GM18507 (cell line): ENCODE measurements around the gene SPG11.
"Not testable (repeated sequence)": the region's sequence is repeated elsewhere in the genome, so short reads cannot be mapped to it uniquely, and the experiment has no call there.

Experiments
- DNase-seq: peaks from one replicate; pipeline ENCODE4 v3.0.0; 2011; ENCODE audit warnings: low read depth; ENCODE audit not compliant: insufficient read length; ENCODE audit errors: extremely low spot score
- FAIRE-seq: peaks from 2 replicates; lab custom pipeline; 2011; peaks lifted over from hg19 to GRCh38; lab: Jason Lieb, UNC

SPG11 gene

GRCh38 chr15:44580105-44580504 lies 83.4 kb downstream of the SPG11 start:
- FAIRE-seq (no peak), DNase-seq (no peak)

- no peak for FAIRE-seq
- no peak for DNase-seq
Observed at GRCh38 chr15:44574734-44575133, 88.7 kb downstream of the SPG11 start.

- no peak for FAIRE-seq
- no peak for DNase-seq
Observed at GRCh38 chr15:44573386-44573785, 90.1 kb downstream of the SPG11 start.

DNA sequence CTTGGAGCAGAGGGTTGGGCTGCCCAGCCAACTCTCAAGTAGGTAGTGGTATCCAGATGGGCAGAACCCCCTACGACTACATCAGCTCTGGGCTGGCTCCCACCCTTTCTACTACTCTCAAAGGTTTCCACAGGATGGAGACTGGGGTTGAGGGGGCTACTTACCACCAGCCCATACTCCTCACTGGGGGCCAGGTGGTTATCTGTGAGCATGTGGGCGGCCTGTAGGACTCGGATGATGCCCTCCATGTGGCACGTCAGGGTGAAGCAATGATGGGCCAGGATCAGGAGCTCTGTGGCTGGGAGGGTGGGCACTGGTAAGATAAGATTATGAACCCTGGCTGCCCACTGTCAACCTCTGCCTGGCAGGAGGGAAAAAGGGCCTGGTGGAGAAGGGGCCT lies 93.1 kb downstream of the SPG11 start:
- FAIRE-seq (no peak), DNase-seq (no peak)

- no peak for FAIRE-seq
- DNase-seq, result no peak
Observed at GRCh38 chr15:44569316-44569715, 94.1 kb downstream of the SPG11 start.

- DNase-seq (no peak), FAIRE-seq (no peak)
Observed at GRCh38 chr15:44568338-44568737, 95.1 kb downstream of the SPG11 start.

DNA sequence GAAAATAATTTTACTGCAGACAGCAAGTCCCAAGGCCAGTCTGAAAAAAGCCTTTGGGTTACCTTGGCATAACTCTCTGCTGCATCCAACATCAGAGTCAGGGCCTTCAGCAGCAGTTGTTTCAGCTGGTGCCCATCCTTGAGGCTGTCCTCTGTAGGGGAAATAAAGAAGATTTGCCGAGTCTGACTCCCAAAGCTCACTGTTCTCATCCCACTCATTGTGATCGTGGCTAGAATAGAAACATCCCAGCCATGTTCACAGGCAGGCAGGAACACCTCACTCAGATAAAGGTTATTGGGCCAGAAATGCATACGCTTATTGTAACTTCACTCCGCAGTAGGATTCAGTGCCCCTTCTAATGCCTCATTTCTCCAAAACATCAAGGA lies 97.3 kb downstream of the SPG11 start:
- DNase-seq (no peak), FAIRE-seq (no peak)

GRCh38 chr15:44565387-44566154 lies 97.9 kb downstream of the SPG11 start:
- FAIRE-seq (no peak), DNase-seq (no peak)

GRCh38 chr15:44560926-44561325 lies 102.5 kb downstream of the SPG11 start:
- peak; percentile 12 for FAIRE-seq
- DNase-seq, result not testable (repeated sequence)

DNA sequence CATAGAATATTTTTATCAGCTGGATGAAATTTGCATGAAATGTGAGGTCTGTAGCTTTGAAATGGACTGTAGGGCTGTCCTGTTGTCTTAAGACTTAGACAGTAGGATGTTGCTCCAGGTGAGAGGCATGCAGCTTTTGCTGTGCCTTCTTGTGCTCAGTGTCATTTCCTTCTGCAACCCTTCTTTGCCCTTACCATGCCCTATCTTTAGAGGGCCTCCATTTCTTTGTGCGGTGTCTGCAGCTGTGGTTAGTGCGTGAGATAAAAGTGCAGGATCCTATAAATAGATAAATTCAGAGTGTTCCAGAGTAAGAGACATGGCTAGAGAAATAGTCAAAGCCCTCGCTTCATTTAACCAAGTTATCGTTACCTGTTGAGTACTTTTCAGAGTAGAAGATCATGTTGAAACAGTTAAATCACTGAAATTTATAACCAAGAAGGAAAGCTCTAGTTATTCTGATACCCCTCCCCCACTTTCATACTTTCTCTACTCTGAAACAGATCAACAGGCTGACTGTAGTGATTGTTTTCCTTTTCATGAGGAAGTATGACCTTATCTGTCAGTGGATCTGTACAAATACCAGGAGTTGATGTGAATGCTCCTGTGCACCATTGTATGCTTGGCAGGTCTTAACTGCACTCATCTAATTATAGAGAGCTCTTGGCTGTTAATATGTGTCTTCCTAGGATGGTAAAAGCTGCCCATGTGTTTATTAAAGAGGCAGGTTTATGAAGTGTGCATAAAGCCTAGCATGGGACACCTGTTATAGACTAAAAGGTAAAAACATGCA lies 108.3 kb downstream of the SPG11 start:
- DNase-seq (no peak), FAIRE-seq (no peak)

GRCh38 chr15:44550734-44551133 lies 112.7 kb downstream of the SPG11 start:
- no peak for DNase-seq
- FAIRE-seq, result no peak

DNA sequence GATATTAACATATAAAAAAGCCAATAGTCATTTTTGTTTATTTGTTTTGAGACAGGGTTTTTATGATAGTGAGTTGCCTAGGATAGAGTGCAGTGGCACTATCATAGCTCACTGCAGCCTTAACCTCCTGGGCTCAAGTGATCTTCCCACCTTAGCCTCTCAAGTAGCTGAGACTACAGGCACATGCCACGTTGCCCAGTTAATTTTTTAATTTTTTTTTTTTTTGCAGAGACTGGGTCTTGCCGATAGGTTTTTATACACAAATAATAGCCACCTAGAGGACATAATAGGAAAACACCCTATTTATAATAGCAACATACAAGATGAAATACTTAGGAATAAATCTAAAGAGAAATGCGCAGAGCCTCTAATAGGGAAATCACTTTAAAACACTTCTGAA lies 113.2 kb downstream of the SPG11 start:
- DNase-seq (no peak), FAIRE-seq (no peak)

DNA sequence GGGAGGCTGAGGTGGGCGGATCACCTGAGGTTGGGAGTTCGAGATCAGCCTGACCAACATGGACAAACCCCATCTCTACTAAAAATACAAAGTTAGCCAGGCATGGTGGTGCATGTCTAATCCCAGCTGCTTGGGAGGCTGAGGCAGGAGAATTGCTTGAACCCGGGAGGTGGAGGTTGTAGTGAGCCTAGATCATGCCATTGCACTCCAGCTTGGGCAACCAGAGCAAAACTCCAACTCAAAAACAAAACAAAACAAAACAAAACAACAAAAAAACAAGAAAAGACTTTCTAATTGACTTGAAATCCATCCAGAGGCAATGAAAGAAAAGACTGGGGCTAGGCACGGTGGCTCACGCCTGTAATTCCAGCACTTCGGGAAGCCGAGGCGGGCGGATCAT lies 114.3 kb downstream of the SPG11 start:
- not testable (repeated sequence) for DNase-seq, FAIRE-seq

DNA sequence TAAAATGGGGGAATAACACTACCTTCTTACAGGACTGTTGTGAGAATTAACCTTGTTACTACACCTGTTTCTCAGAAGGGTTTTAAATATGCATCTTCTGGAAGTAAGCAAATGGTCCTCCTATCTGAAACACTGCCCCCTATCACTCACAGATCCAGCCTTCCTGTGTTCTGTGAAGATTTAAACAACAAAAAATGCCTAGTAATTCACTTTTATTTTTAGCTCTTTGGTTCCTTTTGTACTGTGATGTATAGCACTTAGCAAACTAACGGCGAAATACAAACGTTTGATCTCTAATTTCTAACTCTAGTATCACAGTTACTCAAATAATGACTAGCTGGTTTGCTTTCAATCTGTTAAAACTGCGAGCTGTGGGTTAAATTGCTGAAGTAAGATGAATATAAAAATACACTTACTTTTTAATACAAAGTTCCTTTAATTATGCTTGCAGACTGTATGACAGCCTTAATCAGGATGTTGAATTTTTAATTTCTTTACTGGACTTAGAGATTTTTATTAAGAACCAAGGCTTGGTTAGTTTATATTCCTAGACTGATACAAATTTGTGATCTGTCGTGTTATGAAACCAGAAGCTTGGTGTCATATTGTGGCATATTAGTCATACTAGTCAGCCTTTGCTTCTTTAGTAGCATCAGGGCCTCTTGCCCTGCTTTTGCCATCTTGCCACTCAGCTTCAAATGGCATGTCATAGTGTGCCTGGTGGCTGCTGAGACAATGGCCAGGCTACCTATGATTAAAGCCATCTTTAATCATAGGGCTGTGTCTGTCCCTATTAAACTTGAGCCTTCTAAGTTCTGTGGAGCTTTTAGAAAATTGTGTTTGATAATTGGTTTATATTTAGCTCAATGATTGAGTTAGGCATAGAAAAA lies 117.3 kb downstream of the SPG11 start:
- DNase-seq (no peak), FAIRE-seq (peak; percentile 44)

GRCh38 chr15:44544745-44545144 lies 118.7 kb downstream of the SPG11 start:
- not testable (repeated sequence) for FAIRE-seq, DNase-seq

GRCh38 chr15:44542596-44542995 lies 120.9 kb downstream of the SPG11 start:
- no peak for DNase-seq
- no peak for FAIRE-seq

- no peak for FAIRE-seq
- DNase-seq, result no peak
Observed at GRCh38 chr15:44541282-44541958, 122.0 kb downstream of the SPG11 start.

GRCh38 chr15:44537735-44538240 lies 125.7 kb downstream of the SPG11 start:
- FAIRE-seq (no peak), DNase-seq (no peak)
